ENCODE data around the gene CACNA1B. TPM values are rescaled to one million over a fixed set of nuclear protein-coding genes. Genes with fewer than 3 reads are reported as not detected.

Gene CACNA1B
- total and polyA plus RNA-seq, 8 donors, result 0.03 to 2.2 (median 0.51) TPM; not detected in 2

GRCh38 chr9:137900584-137901310, 23.2 kb downstream of the CACNA1B start:
- Histone ChIP-seq H3K9me3 (peaks cover 0 to 27% (median 6%) of the 10 kb centered on the region in 4 donors), H3K4me3 (no peak overlapping the region), H3K36me3 (no peaks in the 10 kb centered on the region), H3K4me1 (no peaks in the 10 kb centered on the region), H3K27ac (no peak overlapping the region), H3K27me3 (peaks cover 0 to 33% (median 12%) of the 10 kb centered on the region in 3 donors)
- intact Hi-C loops (cut with DNase I; ENCODE audit: low total_unique reads), result no loop called here
- no peak for DNase-seq
- TF ChIP-seq POLR2AphosphoS5 (IDR thresholded peaks at IDR 0.05), result no peak
- TF ChIP-seq CTCF (IDR thresholded peaks at IDR 0.05), result no peak
- TF ChIP-seq EP300 (IDR thresholded peaks at IDR 0.05), result no peak
- TF ChIP-seq POLR2A (IDR thresholded peaks at IDR 0.05), result no peak
- WGBS, 5 donors, result 86 to 91% (median 89%) methylated on average over 12 of the region's 12 CpGs

GRCh38 chr9:137902646-137903045, 25.1 kb downstream of the CACNA1B start:
- TF ChIP-seq POLR2A (IDR thresholded peaks at IDR 0.05), result no peak
- no peak for TF ChIP-seq CTCF (IDR thresholded peaks at IDR 0.05)
- no peak for TF ChIP-seq EP300 (IDR thresholded peaks at IDR 0.05)
- WGBS, 5 donors, result 72 to 87% (median 77%) methylated on average over 9 of the region's 9 CpGs
- H3K27me3 ChIP-seq, result peaks cover 0 to 33% (median 12%) of the 10 kb centered on the region in 3 donors
- peaks cover 0 to 26% (median 6%) of the 10 kb centered on the region in 4 donors for H3K9me3 ChIP-seq
- intact Hi-C loops (cut with DNase I; ENCODE audit: low total_unique reads), result no loop called here
- no peaks in the 10 kb centered on the region for H3K4me1 ChIP-seq
- no peaks in the 10 kb centered on the region for H3K36me3 ChIP-seq
- DNase-seq, result no peak
- no peak overlapping the region for H3K27ac ChIP-seq
- no peak overlapping the region for H3K4me3 ChIP-seq

- intact Hi-C loops (cut with DNase I; ENCODE audit: low total_unique reads), result no loop called here
- TF ChIP-seq EP300 (IDR thresholded peaks at IDR 0.05), result no peak
- no peak for TF ChIP-seq CTCF (IDR thresholded peaks at IDR 0.05)
- no peak for TF ChIP-seq POLR2AphosphoS5 (IDR thresholded peaks at IDR 0.05)
- TF ChIP-seq POLR2A (IDR thresholded peaks at IDR 0.05), result no peak
- Histone ChIP-seq H3K27ac (no peak overlapping the region), H3K9me3 (peaks cover 0 to 10% (median 3%) of the 10 kb centered on the region in 4 donors), H3K4me3 (no peak overlapping the region), H3K36me3 (no peaks in the 10 kb centered on the region), H3K4me1 (no peaks in the 10 kb centered on the region), H3K27me3 (peaks cover 0 to 21% (median 4%) of the 10 kb centered on the region in 3 donors)
- 56 to 74% (median 67%) methylated on average over 5 of the region's 5 CpGs for WGBS, 5 donors
- DNase-seq, result no peak
Measured at GRCh38 chr9:137905740-137906139, 28.2 kb downstream of the CACNA1B start.

GRCh38 chr9:137907776-137908175, 30.2 kb downstream of the CACNA1B start:
- no peak for DNase-seq
- Histone ChIP-seq H3K4me3 (no peak overlapping the region), H3K9me3 (no peaks in the 10 kb centered on the region), H3K4me1 (no peaks in the 10 kb centered on the region), H3K27ac (no peak overlapping the region), H3K27me3 (peaks cover 0 to 19% (median 4%) of the 10 kb centered on the region in 3 donors), H3K36me3 (no peaks in the 10 kb centered on the region)
- intact Hi-C loops (cut with DNase I; ENCODE audit: low total_unique reads), result no loop called here
- 59 to 76% (median 70%) methylated on average over 10 of the region's 10 CpGs for WGBS, 5 donors
- no peak for TF ChIP-seq POLR2A (IDR thresholded peaks at IDR 0.05)
- TF ChIP-seq EP300 (IDR thresholded peaks at IDR 0.05), result no peak
- TF ChIP-seq CTCF (IDR thresholded peaks at IDR 0.05), result no peak
- TF ChIP-seq POLR2AphosphoS5 (IDR thresholded peaks at IDR 0.05), result no peak
